ENCODE data around the gene ASF1B. TPM values are rescaled to one million over a fixed set of nuclear protein-coding genes. Genes with fewer than 3 reads are reported as not detected.

ASF1B gene
- total RNA-seq, 1 experiment from 2014 or later: 54.6 TPM

DNA sequence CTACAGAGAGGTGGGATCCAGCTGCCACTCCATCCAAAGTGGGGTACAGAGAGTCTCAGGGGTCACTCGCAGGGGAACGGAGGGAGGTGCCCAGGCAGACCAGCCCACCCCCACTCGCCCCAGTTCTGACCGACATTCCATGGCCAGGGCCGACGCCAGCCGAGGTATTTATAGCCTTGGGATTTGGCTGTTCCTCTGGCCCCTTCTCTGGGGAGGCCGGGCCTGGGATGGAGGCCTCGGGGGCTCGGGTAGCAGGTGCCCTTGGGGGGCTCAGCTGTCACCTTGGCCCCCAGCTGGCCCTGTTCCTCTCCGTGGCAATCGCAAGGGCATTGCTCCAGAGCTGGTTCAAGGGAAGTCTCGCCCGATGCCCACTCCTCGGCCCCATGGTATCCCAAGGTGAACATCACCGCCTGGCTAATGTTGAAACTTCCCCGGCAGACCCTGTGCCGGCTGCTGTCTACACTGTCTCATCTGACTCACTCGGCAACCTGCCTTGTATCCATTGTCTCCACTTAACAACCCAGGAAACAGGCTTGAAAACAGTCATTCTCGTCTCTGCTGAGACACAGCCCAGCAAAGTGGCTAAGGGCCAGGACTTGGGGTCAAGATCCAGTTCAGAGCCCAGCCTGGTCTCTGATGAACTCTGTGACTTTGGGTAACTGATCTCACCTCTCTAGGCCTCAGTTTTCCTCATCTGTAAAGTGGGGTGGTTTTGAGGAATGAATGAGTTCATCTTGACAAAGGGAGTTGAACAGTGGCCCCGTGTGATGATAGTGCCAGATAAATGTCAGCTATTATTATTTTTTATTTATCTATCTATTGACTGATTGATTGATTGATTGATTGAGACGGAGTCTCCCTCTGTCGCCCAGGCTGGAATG lies 28.6 kb downstream of the ASF1B start:
- Histone ChIP-seq H3K9me3 (ENCODE audit: low read depth, low read length, poor library complexity, severe bottlenecking) (no peaks in the 10 kb centered on the region), H3K27me3 (replicated peaks; ENCODE audit: insufficient read depth, low read depth, low read length, poor library complexity) (no peaks in the 10 kb centered on the region), H3K27ac (ENCODE audit: low read depth, low read length, poor library complexity, severe bottlenecking) (no peak overlapping the region), H3K4me1 (ENCODE audit: insufficient read depth, low read length, poor library complexity, severe bottlenecking) (peaks cover 6% of the 10 kb centered on the region), H3K36me3 (ENCODE audit: insufficient read depth, low read length, poor library complexity, severe bottlenecking) (no peaks in the 10 kb centered on the region), H3K4me3 (ENCODE audit: low read depth, low read length, poor library complexity, severe bottlenecking) (no peak overlapping the region)
- BruUV-seq (replicated peaks): no TSS peak
- no peak for DNase-seq (ENCODE audit: low spot score)
- TF ChIP-seq, protein P1, sequence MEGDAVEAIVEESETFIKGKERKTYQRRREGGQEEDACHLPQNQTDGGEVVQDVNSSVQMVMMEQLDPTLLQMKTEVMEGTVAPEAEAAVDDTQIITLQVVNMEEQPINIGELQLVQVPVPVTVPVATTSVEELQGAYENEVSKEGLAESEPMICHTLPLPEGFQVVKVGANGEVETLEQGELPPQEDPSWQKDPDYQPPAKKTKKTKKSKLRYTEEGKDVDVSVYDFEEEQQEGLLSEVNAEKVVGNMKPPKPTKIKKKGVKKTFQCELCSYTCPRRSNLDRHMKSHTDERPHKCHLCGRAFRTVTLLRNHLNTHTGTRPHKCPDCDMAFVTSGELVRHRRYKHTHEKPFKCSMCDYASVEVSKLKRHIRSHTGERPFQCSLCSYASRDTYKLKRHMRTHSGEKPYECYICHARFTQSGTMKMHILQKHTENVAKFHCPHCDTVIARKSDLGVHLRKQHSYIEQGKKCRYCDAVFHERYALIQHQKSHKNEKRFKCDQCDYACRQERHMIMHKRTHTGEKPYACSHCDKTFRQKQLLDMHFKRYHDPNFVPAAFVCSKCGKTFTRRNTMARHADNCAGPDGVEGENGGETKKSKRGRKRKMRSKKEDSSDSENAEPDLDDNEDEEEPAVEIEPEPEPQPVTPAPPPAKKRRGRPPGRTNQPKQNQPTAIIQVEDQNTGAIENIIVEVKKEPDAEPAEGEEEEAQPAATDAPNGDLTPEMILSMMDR (conservative IDR thresholded peaks at IDR 0.05; ENCODE audit: low read depth, low read length): no peak
- TF ChIP-seq EZH2 (IDR thresholded peaks at IDR 0.05; ENCODE audit: borderline replicate concordance, low read depth, low read length, poor library complexity, severe bottlenecking): no peak
- POLR2A ChIA-PET (ENCODE audit: low non-redundant PET): no interaction called here
- intact Hi-C loops (cut with micrococcal nuclease; ENCODE audit: unreplicated experiment): no loop called here
- CTCF ChIA-PET: no interaction called here

DNA sequence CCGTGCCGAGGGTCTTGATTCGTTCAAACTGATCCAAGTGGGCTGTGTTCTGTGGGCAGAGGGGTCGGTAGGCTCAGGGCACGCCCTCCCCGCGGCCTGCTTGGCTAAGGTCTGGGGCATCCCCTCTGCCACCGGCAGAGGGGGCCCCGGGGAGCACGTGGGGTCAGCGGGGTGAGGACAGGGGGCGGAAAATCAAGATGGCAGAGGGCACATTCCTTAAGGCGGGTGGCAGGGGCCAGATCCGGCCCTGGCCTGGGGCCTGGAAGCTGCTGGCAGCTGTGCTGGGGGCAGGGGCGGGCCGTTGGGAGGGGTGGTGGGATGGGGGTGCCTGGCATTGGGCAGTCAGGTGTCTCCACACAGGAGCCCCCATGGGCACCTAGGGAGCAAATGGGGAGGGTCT lies 29.5 kb downstream of the ASF1B start:
- TF ChIP-seq, protein P1 (conservative IDR thresholded peaks at IDR 0.05; ENCODE audit: low read depth, low read length): no peak
- TF ChIP-seq EZH2 (IDR thresholded peaks at IDR 0.05; ENCODE audit: borderline replicate concordance, low read depth, low read length, poor library complexity, severe bottlenecking): no peak
- ChIA-PET POLR2A (ENCODE audit: low non-redundant PET) (no interaction called here), CTCF (no interaction called here)
- Histone ChIP-seq H3K36me3 (ENCODE audit: insufficient read depth, low read length, poor library complexity, severe bottlenecking) (no peaks in the 10 kb centered on the region), H3K27me3 (replicated peaks; ENCODE audit: insufficient read depth, low read depth, low read length, poor library complexity) (no peaks in the 10 kb centered on the region), H3K4me1 (ENCODE audit: insufficient read depth, low read length, poor library complexity, severe bottlenecking) (no peaks in the 10 kb centered on the region), H3K27ac (ENCODE audit: low read depth, low read length, poor library complexity, severe bottlenecking) (no peak overlapping the region), H3K4me3 (ENCODE audit: low read depth, low read length, poor library complexity, severe bottlenecking) (no peak overlapping the region), H3K9me3 (ENCODE audit: low read depth, low read length, poor library complexity, severe bottlenecking) (no peaks in the 10 kb centered on the region)
- BruUV-seq (replicated peaks): no TSS peak
- intact Hi-C loops (cut with micrococcal nuclease; ENCODE audit: unreplicated experiment): no loop called here
- no peak for DNase-seq (ENCODE audit: low spot score)

DNA sequence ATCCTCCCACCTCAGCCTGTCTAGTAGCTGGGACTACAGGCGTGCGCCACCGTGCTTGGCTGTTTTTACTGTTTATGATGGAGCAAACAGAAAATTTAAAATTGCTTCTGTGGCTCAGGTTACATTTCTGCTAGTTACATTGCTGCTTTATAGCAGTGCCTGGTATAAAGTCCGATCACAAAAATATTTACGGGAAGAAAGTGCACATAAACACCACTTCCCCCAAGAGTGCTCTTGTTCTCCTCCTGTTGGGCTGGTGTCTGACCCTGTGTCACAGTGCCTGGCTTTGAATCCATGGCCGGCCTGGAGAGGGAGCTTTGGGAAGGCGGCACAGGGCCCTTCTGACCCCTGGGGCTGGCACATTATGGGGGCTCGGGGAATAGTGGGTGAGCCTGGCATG lies 30.7 kb downstream of the ASF1B start:
- intact Hi-C loops (cut with micrococcal nuclease; ENCODE audit: unreplicated experiment): no loop called here
- no peak for DNase-seq (ENCODE audit: low spot score)
- H3K9me3 ChIP-seq (ENCODE audit: low read depth, low read length, poor library complexity, severe bottlenecking): no peaks in the 10 kb centered on the region
- ChIA-PET POLR2A (ENCODE audit: low non-redundant PET) (no interaction called here), CTCF (no interaction called here)
- H3K4me3 ChIP-seq (ENCODE audit: low read depth, low read length, poor library complexity, severe bottlenecking): no peak overlapping the region
- no peaks in the 10 kb centered on the region for H3K27me3 ChIP-seq (replicated peaks; ENCODE audit: insufficient read depth, low read depth, low read length, poor library complexity)
- peaks cover 1% of the 10 kb centered on the region for H3K36me3 ChIP-seq (ENCODE audit: insufficient read depth, low read length, poor library complexity, severe bottlenecking)
- no peak overlapping the region for H3K27ac ChIP-seq (ENCODE audit: low read depth, low read length, poor library complexity, severe bottlenecking)
- no peaks in the 10 kb centered on the region for H3K4me1 ChIP-seq (ENCODE audit: insufficient read depth, low read length, poor library complexity, severe bottlenecking)
- TF ChIP-seq, protein P1 (conservative IDR thresholded peaks at IDR 0.05; ENCODE audit: low read depth, low read length): no peak
- no peak for TF ChIP-seq EZH2 (IDR thresholded peaks at IDR 0.05; ENCODE audit: borderline replicate concordance, low read depth, low read length, poor library complexity, severe bottlenecking)
- BruUV-seq (replicated peaks): no TSS peak
